HL-60 (cell line): ENCODE data around the gene SETBP1.

Experiments
- CTCF ChIP-seq: IDR thresholded peaks from one replicate; pipeline ENCODE4 v1.5.1; 2011; ENCODE audit warnings: low read length, control low read depth, inconsistent platforms; ENCODE audit not compliant: insufficient read depth
- GABPA ChIP-seq: IDR thresholded peaks from 2 replicates; pipeline ENCODE4 v1.6.1; 2012; ENCODE audit warnings: low read depth
- TF ChIP-seq, protein P1 (sequence below): IDR thresholded peaks from 2 replicates; pipeline ENCODE4 v1.6.1; 2012; ENCODE audit warnings: low read depth; ENCODE audit not compliant: insufficient replicate concordance

- TF ChIP-seq CTCF (no peak), GABPA (no peak)
- TF ChIP-seq, protein P1, sequence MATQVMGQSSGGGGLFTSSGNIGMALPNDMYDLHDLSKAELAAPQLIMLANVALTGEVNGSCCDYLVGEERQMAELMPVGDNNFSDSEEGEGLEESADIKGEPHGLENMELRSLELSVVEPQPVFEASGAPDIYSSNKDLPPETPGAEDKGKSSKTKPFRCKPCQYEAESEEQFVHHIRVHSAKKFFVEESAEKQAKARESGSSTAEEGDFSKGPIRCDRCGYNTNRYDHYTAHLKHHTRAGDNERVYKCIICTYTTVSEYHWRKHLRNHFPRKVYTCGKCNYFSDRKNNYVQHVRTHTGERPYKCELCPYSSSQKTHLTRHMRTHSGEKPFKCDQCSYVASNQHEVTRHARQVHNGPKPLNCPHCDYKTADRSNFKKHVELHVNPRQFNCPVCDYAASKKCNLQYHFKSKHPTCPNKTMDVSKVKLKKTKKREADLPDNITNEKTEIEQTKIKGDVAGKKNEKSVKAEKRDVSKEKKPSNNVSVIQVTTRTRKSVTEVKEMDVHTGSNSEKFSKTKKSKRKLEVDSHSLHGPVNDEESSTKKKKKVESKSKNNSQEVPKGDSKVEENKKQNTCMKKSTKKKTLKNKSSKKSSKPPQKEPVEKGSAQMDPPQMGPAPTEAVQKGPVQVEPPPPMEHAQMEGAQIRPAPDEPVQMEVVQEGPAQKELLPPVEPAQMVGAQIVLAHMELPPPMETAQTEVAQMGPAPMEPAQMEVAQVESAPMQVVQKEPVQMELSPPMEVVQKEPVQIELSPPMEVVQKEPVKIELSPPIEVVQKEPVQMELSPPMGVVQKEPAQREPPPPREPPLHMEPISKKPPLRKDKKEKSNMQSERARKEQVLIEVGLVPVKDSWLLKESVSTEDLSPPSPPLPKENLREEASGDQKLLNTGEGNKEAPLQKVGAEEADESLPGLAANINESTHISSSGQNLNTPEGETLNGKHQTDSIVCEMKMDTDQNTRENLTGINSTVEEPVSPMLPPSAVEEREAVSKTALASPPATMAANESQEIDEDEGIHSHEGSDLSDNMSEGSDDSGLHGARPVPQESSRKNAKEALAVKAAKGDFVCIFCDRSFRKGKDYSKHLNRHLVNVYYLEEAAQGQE: no peak
These were observed 81.1 kb downstream of the SETBP1 start for GRCh38 chr18:44761812-44762211.
